GM21786 (cell line): Measurements from ENCODE around the gene DLG2.
"Not testable (repeated sequence)": the region's sequence is repeated elsewhere in the genome, so short reads cannot be mapped to it uniquely, and the experiment has no call there.

Source experiments
- ATAC-seq: cut with Tn5 transposase; IDR thresholded peaks from one replicate; pipeline ENCODE4 v1.9.1; 2021; ENCODE audit not compliant: unreplicated experiment

Gene DLG2

DNA sequence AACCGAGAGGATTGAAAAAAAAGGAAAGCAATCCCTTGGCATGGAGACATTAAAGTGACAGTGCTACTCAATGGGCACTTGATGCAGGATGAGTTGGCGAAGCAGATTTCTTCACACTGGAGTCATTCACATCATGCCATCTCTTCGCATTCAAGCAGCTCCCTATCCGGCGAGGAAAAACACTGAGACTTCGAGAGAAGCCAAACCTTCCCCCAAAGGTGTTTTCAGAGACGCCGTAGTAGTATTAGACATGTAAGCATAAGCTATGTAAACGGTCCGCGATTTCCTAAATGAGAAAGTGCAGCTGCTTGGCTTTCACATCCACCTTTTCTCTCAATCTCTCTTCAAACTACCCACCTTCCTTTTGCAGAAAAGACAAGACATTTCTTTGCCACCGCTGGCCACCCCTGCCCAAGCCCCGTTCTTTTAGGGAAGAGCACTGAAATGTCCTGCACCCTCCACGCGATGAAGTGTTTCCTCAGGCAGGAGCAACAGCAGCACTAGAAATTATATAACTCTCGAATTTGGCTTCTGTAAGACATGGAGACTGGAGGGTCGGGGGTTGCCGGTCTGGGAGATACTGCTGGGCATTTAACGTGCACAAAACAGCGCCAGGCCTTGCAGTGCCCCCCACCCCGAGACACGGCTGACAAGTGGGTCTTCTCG, at the start of gene DLG2:
TSS of gene DLG2 (minus strand) at position 13 of the 666 bp plus-strand sequence.
- no peak for ATAC-seq

DNA sequence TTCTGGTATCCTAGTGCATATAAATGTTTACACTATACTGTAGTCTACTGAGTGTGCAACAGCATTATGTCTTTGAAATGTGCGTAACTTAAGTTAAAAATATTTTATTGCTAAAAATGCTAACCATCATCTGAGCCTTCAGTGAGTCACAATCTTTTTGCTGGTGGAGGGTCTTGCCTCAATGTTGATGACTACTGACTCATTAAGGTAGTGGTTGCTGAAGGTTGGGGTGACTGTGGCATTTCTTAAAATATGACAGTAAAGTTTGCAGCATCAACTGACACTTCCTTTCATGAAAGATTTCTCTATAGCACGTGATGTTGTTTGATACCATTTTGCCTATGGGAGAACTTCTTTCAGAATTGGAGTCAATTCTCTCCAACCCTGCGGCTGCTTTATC, 46.2 kb upstream of the DLG2 start:
- no peak for ATAC-seq

DNA sequence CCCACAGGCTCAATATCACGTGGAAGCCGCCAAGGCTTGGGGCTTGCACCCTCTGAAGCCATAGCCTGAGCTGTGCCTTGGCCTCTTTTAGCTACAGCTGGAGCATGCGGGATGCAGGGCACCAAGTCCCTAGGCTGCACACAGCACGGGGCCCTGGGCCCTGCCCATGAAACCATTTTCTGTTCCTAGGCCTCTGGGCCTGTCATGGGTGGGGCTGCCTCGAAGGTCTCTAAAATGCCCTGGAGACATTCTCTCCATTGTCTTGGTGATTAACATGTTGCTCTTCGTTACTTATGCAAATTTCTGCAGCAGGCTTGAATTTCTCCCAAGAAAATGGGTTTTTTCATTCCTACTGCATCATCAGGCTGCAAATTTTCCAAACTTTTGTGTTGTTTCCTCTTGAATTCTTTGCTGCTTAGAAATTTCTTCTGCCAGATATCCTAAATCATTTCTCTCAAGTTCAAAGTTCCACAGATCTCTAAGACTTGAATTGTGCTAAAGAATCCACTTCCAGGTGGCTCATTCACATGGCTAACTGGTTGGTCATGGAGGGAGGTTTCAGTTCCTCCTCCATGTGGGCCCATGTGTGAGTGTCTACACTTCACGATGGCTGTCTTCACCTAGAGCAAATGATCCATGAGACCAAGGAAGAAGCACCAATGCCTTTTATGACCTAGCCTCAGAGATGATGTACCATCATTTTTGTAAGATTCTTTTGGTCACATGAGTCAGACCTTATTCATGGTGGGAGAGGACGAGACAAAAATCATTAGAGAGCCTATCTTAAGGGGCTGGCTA, 45.2 kb upstream of the DLG2 start:
- ATAC-seq = no peak

DNA sequence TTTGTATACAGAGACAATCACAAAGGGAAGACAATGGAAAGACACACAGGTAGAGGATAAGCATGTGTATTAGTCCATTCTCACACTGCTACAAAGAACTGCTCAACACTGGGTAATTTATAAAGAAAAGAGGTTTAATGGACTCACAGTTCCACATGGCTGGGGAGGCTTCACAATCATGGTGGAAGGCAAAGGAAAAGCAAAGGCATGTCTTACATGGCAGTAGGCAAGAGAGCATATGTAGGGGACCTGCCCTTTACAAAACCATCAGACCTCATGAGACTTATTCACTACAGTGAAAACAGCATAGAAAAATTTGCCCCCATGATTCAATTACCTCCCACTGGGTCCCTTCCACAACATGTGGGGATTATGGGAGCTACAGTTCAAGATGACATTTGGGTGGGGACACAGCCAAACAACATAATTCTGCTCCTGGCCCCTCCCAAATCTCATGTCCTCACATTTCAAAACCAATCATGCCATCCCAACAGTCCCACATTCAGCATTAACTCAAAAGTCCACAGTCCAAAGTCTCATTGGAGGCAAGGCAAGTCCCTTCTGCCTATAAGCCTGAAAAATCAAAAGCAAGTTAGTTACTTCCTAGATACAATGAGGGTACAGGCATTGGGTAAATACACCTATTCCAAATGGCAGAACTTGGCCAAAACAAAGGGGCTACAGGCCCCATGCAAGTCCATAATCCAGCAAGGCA, 44.0 kb upstream of the DLG2 start:
- ATAC-seq = not testable (repeated sequence)

DNA sequence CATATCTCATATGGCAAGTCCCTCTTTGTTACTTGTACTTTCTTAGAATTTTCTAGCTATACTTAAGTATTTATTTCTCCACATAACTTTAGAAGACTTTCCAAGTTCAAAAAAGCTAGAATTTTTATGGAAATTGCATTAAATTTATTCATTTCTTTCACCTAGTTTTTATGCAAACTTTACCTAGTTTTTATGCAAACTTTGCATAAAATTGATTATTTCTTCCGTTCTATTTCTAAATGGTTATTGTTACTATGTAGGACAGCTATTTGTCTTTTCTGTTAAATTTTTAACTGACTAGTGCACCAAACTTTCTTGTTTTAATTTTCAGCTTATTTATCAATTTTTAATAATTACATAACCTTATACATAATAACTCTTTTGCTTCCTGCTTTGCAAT, 41.0 kb upstream of the DLG2 start:
- no peak for ATAC-seq

DNA sequence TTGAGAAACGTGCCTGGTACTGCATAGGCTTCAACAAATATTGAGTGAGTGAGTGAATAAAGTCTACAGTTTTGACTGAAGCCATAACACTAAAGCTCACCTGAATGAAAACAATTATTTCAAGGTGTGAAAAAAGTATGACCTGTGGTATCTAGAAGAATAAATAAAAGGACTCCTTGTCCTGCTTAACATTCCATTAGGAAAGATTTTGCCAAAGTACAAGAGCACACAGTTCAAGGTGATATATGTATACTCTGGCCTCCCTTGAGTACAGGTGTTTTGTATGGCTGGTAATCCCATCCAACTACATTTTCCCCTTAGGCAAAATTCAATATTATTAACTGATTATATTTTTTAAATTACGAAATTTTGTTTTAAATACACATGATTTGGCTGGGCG, 39.5 kb upstream of the DLG2 start:
- no peak for ATAC-seq

DNA sequence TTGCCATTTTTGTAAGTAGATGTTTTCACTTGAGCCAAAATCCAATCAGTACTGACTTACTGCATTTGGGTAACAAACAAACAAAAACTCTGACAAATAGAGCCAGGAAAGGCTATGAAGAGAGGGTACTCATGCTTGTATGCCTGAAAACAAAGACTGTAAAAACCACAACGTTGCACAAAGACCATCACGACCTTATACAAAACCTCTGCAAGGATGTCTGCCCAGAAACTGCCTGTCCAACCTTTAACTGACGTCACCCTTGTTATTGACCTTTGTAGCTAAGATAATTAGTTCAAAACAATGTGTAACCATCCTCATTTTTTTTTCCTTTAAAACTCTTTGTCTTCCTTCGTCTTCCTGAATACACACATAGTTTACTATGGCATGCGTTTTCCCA, 38.6 kb upstream of the DLG2 start:
- no peak for ATAC-seq

DNA sequence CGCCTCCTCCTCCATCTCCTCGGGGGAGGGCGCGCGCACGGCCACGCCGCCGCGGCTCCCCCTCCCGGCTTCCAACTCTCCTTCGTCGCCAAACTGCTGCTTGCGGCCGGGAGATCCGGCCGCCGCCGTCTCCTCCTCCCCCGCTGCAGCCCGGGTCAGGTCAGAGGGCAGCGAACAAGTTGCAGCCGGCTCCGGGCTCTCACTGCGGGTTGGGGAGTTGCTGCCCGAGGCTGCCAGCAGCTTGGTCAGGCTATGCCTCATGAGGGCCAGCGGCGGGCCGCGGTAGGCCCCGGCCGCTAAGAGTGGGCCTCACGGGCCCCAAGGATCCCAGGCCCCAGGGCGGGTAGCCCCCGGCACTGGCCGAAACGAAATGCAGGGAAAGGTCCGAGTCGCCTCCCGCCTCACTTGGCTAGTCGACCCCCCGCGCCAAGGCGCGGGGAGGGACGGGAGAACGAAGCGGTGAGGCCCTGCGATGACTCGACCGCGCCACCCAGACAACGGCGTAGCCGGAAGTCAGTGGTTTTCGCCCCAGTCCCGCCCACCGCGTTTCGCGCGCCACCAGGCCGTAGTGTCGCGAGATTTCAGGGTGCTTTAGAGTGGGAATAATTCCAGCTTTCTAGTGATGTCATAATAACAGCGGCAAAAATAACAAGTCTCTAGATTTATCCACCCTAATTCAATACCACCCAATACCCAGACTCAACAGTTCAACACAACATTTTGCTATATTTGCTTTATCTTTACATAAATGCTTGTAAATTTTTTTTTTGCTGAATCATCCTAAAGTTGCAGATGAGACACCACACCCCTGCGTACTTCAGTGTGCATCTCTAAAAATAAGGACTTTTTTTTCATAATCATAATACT, 37.7 kb upstream of the DLG2 start, which contains the start of gene CREBZF:
TSS of gene CREBZF (minus strand) at position 515 of the 867 bp plus-strand sequence. CDS start at position 261, 254 bp downstream.
- ATAC-seq = peak; percentile 89

DNA sequence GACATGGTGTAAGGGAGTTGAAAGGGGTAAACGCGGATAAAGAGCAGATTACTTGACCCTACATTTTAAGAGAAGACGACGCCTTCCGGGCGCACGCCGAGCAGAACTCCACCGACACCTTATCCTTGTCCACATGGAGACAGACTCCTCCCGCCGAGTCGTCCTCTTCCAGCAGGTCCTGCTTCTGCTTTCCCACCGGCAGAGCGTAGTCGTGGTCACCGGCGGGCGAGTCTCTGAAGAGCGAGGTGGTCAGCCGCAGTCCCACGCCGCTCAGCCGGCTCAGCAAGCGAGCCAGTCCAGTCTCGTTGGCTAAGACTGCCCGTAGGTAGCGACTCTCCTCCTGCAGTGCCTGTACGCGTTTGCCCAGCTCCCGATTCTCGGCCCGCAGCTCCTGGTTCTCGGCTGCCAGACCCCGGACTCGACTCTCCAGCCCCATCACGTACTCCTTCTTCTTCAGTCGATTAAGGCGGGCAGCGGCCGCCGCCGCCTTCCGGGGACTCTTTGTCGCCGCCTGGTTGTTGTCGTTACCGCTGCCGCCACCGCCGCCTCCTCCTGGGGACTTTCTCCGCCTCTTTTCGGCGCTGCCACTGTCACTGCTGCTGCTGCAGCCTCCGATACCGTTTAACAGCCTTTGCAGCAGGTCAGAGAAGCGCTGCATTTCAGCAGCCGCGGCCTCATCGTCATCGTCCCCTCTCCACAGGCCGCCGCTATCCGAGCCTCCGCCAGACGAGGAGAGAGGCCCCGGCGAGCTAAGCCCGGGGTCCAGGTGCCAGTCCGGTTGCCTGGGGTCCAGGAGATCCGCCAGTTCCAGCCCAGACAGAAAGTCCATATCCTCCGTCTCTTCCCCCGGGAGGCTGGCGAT, 36.8 kb upstream of the DLG2 start:
- peak; percentile 61 for ATAC-seq

DNA sequence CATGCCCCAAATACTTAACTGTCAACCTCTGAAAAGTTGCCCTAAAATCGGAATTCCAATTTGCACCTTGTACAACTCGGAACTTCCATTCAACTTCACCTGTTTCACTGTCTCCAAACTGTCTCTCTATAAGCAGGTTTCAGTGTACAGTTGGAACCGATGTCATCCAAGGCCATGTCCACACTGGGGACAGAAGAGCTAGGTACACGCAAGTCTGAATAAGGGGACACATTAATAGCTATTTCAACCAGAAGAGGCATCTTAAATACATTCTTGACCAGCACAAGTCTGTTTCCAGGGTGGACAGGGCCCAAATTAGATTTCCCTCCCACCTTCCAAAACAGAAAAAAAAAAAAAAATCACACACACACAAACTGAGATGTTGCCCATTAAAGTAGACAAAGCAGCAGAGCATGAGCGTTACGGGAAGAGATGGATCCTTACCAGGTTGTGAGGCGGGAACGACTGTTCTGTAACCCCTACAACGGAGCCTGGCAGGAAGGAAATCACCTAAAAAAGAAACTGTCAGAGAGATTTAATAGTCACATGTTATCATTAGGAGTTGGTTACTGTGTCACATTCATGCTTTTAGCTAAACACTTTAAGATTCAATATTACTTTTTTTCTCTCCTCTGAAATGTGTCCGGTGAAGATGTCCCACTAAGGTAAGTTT, 36.1 kb upstream of the DLG2 start:
- ATAC-seq = no peak

DNA sequence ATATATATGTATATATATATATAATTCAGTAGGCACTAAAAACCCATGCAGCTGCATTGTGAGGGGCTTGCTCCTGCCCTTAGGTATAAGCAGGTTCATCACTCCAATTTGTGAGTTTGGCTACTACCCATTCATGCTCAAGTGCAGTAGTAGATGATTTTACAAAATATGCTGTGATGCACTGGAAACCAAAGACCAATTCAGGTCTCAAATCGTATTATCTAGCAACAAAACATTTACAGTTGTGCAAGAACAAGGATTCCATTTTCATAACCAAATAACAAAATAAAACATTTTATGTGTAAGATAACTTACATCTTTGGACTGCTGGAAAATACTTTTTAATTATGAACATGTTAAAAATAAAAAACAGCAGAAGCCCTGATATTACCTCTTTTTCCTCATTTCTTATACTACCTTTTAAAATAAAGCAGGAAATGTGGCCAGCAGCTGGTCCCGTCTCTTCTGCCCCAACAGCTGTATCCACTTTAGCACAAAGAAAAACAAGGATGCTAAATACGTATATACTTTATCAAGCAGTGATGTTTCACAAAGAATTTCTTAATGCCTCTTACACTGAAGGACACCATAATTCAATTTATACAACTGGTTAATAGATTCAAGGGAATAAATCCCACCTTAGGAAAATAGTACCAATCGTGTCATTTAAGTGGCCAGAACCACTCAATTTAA, 35.0 kb upstream of the DLG2 start:
- no peak for ATAC-seq

DNA sequence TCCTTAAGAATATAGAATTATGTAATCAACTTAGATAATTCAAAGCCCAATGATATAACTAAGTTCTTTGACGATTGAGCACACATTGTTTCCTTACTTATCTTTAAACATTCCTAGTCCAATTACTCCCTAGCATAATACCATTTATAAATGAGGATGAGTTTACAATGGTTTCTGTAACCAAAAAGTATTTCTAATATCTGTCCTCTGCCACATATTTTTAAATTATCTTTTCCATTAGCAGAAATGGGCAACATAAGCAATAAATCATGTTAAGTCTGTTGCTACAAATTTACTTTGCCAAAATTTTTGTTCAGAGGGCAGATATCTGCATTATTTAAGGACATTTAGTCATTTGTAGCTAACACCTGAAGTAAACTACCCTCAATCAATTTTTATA, 31.0 kb upstream of the DLG2 start:
- no peak for ATAC-seq

DNA sequence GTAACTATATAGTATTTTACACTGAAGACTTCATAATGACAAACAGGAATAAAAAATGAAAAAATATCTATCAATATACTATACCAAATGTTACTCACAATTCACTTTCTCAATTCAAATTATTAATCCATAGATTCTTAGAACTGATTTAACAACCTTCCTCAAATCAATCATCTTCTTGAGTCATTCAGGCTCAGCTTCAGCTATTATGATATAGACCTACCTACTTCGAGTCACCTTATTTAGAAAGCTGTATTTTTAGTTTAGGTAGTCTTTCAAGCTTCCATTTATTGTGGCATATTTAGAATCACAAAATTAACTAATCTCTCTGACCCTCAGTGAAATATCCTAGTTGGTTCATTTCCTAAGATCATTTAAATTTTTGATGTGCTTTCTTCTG, 29.6 kb upstream of the DLG2 start:
- no peak for ATAC-seq

DNA sequence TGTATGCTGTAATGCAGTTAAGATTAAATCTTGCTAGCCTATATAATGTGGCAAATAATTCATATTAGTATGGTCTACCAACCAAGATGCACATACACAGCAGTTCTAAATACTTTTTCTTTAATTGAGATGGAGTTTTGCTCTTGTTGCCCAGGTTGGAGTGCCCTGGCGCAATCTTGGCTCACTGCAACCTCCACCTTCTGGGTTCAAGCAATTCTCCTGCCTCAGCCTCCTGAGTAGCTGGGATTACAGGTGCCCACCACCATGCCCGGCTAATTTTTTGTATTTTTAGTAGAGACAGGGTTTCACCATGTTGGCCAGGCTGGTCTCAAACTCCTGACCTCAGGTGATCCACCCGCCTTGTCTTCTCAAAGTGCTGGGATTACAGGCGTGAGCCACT, 27.2 kb upstream of the DLG2 start:
- ATAC-seq = not testable (repeated sequence)

DNA sequence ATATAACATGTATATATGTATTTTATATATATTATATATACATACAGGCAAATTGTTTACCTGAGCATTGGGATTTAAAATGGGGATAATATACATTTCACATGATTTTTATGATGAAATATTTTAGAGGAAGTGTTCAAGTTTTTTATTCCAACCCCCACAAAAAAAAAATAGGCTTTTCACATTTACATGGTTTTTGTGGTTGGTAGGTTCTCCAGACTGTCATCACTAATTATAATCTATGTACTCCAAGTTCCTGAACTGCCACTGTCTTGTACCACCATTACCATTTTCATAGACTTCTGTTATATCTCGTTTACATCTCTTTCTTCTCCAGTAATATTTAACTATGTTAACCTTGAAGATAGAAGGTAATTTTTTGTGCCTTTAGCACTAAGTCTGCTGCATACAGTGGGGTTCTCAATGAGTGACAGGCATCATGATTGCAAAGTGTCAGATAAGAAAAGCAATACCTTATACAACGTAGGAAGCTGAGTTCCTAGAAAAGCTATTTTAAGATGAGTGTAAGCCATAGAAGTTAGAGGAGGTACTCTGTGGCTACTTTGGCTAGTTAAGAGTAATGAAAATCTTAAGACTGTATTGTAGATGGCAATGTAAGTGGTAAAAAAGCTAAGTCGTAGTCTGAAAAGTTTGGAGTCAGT, 25.8 kb upstream of the DLG2 start:
- ATAC-seq = no peak

DNA sequence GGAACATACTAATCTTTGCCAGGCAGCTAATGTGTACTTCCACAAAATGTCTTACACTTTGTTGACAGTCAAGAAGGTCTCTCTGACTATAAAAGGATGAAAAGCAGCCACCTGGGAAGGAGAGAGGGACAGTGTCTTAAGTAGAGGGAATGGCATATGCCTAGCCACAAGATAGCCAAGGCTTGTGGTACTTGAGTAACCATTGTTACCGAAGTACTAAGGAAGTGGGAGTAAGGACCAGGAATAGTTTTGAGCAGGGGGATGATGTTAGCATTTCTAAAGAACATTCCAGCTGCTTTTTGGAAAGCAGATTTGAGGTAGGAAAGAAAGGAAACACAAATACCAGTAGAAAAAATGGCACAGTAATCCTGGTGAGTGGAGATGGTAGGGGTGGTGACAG, 24.0 kb upstream of the DLG2 start:
- no peak for ATAC-seq

DNA sequence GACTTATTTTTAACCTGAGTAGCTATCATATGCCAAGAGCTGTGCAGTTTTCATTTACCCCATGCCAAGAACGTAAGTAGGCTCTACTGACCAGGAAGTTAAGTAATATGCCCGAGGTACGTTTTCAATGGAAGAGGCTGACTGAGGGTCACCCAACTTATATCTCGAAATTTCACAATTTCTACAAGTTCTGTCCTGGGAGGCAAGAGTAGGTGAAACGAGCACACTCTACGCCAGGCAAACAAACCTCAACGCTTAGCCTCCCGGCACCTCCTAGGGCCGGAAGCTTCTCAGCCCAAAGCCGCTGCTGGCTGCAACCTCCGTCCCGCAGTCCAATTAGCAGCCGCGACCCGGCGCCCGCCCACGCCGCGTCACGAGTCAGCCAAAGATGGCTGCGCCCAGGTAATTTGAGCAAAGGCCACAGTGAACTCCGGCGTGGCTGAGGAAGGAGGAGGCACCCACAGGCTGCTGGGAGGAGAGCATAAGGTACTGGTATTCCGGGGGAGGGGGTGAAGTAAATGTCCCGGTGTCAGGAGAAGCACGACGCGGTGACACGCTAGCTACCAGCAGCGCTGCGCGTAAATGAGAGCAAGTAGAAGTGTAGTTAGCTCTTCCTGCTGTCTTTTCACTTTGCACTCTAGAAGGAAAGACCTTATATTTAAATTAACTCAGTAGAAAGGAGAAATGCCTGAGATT, 20.6 kb upstream of the DLG2 start, which contains the start of gene TMEM126A:
TSS of gene TMEM126A (plus strand) at position 364 of the 696 bp plus-strand sequence. CDS start 2,289 bp downstream, outside the sequence.
- ATAC-seq = peak; percentile 99

DNA sequence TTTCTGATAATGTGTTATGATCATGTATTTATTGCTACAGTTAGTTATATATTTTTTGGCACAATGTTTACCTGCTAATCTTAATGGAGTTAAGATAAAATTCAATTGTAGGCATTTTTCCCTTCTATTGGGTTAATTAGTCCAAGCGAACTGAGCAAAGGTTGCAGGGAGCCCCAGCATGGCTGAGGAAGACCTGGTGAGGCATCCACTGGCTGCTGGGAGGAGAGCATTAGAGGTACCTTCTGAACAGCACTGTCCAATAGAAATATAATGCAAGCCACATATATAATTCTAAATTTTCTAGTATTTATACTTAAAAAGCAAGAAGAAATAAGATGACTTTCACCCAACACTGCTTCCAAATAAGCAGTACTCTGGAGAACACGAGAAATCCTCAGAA, 19.9 kb upstream of the DLG2 start:
- no peak for ATAC-seq
